ENCODE data around the gene P2RX6. TPM values are rescaled to one million over a fixed set of nuclear protein-coding genes. Genes with fewer than 3 reads are reported as not detected.

The P2RX6 gene
- total and polyA plus RNA-seq, 9 of the 15 experiments (the other 6 are each of a cell fraction or from before 2014, with no cell fraction given) = 0.01 to 3.9 (median 1.5) TPM; not detected in 1

GRCh38 chr22:20998411-20999336 is 16.3 kb upstream of the P2RX6 start (continued):
- TF ChIP-seq CHD4 (IDR thresholded peaks at IDR 0.05; ENCODE audit: insufficient read depth, insufficient replicate concordance, low read depth, low read length, poor library complexity, severe bottlenecking) (no peak), KDM5B (IDR thresholded peaks at IDR 0.05; ENCODE audit: insufficient replicate concordance, low read depth, low read length) (peak; percentile 57), JUND (IDR thresholded peaks at IDR 0.05; ENCODE audit: borderline replicate concordance, low read depth, low read length) (peak; percentile 43; the same call in 1 of the 2 replicates), JUND (tag; IDR thresholded peaks at IDR 0.05; ENCODE audit: borderline replicate concordance, low read depth, low read length) (no peak), IFI16 (CRISPR knock-in tag; IDR thresholded peaks at IDR 0.05) (0 out of 2 replicates have a peak, but pooled peaks have one; percentile 41), CREB3L1 (IDR thresholded peaks at IDR 0.05; ENCODE audit: borderline replicate concordance, low read depth) (no peak), ZNF347 (CRISPR knock-in tag; IDR thresholded peaks at IDR 0.05; ENCODE audit: low read depth) (peak; percentile 68; the same call in 1 of the 2 replicates), DMBX1 (CRISPR knock-in tag; IDR thresholded peaks at IDR 0.05; ENCODE audit: borderline replicate concordance) (peak; percentile 46; the same call in 1 of the 2 replicates), THAP12 (CRISPR knock-in tag; IDR thresholded peaks at IDR 0.05) (peak; percentile 86; the same call in 1 of the 2 replicates), JUNB (CRISPR knock-in tag; conservative IDR thresholded peaks at IDR 0.05) (0 out of 2 replicates have a peak, but pooled peaks have one; percentile 1), HDAC6 (IDR thresholded peaks at IDR 0.05; ENCODE audit: low read depth, low read length) (peak; percentile 97; the same call in 1 of the 2 replicates), HIVEP1 (CRISPR knock-in tag; IDR thresholded peaks at IDR 0.05) (peak; percentile 39; the same call in 1 of the 2 replicates), THRB (CRISPR knock-in tag; conservative IDR thresholded peaks at IDR 0.05) (peak; percentile 93), SMAD1 (IDR thresholded peaks at IDR 0.05; ENCODE audit: low read depth, low read length, partially characterized antibody) (peak; percentile 59), ZNF76 (CRISPR knock-in tag; IDR thresholded peaks at IDR 0.05; ENCODE audit: borderline replicate concordance) (peak; percentile 79), ZNF134 (CRISPR knock-in tag; conservative IDR thresholded peaks at IDR 0.05) (0 out of 2 replicates have a peak, but pooled peaks have one; percentile 26), FOXO4 (CRISPR knock-in tag; IDR thresholded peaks at IDR 0.05) (peak; percentile 46; the same call in 1 of the 2 replicates)

Measured in K562 (cell line).